Measurements from ENCODE around the gene SREBF1. TPM values are rescaled to one million over a fixed set of nuclear protein-coding genes. Genes with fewer than 3 reads are reported as not detected.

The SREBF1 gene
- total and polyA plus RNA-seq, 2 of the 8 experiments (the other 6 are each of a cell fraction or from before 2014, with no cell fraction given), result 28.6 to 70.8 TPM

DNA sequence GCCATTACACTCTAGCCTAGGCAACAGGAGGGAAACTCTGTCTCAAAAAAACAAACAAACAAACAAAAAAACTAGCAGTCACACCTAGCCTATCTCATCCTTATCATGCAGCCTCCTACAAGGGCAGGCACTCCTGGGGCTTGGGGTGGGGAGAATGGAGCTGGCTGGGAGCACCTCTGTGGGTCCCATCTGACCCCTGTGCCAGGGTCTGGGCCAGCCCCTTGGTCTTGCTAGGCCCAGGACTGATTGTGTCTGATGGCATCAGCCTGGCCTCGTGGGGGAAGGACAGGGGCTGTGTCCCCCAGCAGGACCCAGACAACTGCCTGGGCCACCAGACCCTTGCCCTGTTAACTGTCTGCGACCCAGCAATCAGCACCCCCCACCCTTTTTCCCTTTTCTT, 49.8 kb downstream of the SREBF1 start (continued):
- TF ChIP-seq, protein P1, sequence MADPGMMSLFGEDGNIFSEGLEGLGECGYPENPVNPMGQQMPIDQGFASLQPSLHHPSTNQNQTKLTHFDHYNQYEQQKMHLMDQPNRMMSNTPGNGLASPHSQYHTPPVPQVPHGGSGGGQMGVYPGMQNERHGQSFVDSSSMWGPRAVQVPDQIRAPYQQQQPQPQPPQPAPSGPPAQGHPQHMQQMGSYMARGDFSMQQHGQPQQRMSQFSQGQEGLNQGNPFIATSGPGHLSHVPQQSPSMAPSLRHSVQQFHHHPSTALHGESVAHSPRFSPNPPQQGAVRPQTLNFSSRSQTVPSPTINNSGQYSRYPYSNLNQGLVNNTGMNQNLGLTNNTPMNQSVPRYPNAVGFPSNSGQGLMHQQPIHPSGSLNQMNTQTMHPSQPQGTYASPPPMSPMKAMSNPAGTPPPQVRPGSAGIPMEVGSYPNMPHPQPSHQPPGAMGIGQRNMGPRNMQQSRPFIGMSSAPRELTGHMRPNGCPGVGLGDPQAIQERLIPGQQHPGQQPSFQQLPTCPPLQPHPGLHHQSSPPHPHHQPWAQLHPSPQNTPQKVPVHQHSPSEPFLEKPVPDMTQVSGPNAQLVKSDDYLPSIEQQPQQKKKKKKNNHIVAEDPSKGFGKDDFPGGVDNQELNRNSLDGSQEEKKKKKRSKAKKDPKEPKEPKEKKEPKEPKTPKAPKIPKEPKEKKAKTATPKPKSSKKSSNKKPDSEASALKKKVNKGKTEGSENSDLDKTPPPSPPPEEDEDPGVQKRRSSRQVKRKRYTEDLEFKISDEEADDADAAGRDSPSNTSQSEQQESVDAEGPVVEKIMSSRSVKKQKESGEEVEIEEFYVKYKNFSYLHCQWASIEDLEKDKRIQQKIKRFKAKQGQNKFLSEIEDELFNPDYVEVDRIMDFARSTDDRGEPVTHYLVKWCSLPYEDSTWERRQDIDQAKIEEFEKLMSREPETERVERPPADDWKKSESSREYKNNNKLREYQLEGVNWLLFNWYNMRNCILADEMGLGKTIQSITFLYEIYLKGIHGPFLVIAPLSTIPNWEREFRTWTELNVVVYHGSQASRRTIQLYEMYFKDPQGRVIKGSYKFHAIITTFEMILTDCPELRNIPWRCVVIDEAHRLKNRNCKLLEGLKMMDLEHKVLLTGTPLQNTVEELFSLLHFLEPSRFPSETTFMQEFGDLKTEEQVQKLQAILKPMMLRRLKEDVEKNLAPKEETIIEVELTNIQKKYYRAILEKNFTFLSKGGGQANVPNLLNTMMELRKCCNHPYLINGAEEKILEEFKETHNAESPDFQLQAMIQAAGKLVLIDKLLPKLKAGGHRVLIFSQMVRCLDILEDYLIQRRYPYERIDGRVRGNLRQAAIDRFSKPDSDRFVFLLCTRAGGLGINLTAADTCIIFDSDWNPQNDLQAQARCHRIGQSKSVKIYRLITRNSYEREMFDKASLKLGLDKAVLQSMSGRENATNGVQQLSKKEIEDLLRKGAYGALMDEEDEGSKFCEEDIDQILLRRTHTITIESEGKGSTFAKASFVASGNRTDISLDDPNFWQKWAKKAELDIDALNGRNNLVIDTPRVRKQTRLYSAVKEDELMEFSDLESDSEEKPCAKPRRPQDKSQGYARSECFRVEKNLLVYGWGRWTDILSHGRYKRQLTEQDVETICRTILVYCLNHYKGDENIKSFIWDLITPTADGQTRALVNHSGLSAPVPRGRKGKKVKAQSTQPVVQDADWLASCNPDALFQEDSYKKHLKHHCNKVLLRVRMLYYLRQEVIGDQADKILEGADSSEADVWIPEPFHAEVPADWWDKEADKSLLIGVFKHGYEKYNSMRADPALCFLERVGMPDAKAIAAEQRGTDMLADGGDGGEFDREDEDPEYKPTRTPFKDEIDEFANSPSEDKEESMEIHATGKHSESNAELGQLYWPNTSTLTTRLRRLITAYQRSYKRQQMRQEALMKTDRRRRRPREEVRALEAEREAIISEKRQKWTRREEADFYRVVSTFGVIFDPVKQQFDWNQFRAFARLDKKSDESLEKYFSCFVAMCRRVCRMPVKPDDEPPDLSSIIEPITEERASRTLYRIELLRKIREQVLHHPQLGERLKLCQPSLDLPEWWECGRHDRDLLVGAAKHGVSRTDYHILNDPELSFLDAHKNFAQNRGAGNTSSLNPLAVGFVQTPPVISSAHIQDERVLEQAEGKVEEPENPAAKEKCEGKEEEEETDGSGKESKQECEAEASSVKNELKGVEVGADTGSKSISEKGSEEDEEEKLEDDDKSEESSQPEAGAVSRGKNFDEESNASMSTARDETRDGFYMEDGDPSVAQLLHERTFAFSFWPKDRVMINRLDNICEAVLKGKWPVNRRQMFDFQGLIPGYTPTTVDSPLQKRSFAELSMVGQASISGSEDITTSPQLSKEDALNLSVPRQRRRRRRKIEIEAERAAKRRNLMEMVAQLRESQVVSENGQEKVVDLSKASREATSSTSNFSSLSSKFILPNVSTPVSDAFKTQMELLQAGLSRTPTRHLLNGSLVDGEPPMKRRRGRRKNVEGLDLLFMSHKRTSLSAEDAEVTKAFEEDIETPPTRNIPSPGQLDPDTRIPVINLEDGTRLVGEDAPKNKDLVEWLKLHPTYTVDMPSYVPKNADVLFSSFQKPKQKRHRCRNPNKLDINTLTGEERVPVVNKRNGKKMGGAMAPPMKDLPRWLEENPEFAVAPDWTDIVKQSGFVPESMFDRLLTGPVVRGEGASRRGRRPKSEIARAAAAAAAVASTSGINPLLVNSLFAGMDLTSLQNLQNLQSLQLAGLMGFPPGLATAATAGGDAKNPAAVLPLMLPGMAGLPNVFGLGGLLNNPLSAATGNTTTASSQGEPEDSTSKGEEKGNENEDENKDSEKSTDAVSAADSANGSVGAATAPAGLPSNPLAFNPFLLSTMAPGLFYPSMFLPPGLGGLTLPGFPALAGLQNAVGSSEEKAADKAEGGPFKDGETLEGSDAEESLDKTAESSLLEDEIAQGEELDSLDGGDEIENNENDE (IDR thresholded peaks at IDR 0.05; ENCODE audit: insufficient replicate concordance, low read length), result no peak
- TF ChIP-seq CREB1 (IDR thresholded peaks at IDR 0.05) (no peak), CHD2 (IDR thresholded peaks at IDR 0.05; ENCODE audit: low read length) (no peak), GABPA (IDR thresholded peaks at IDR 0.05; ENCODE audit: borderline replicate concordance, insufficient read depth, low read length) (no peak), CBX5 (IDR thresholded peaks at IDR 0.05; ENCODE audit: low read depth, low read length) (no peak), CEBPB (IDR thresholded peaks at IDR 0.05; ENCODE audit: low read depth, low read length) (no peak), JUN (IDR thresholded peaks at IDR 0.05; ENCODE audit: low read depth, low read length) (no peak), CTBP2 (IDR thresholded peaks at IDR 0.05; ENCODE audit: borderline replicate concordance, insufficient read depth, insufficient read length, low read length) (no peak), SUZ12 (IDR thresholded peaks at IDR 0.05; ENCODE audit: low read length) (no peak), EP300 (IDR thresholded peaks at IDR 0.05; ENCODE audit: borderline replicate concordance in 1 of 2, low read depth in 2 of 2, low read length in 2 of 2) (no peak)
- TF ChIP-seq, protein P2, sequence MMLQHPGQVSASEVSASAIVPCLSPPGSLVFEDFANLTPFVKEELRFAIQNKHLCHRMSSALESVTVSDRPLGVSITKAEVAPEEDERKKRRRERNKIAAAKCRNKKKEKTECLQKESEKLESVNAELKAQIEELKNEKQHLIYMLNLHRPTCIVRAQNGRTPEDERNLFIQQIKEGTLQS (IDR thresholded peaks at IDR 0.05; ENCODE audit: insufficient read depth, low read depth, low read length), result no peak
